ENCODE measurements around the gene ENOPH1. TPM values are rescaled to one million over a fixed set of nuclear protein-coding genes. Genes with fewer than 3 reads are reported as not detected.

The ENOPH1 gene
- total and polyA plus RNA-seq, 3 donors from 2014 or later: 13.9 to 20.8 (median 19.9) TPM

- no peak for DNase-seq
- Histone ChIP-seq H3K4me1 (no peaks in the 10 kb centered on the region), H3K9me3 (no peaks in the 10 kb centered on the region), H3K36me3 (ENCODE audit: low read depth, missing control alignments) (no peaks in the 10 kb centered on the region), H3K4me3 (no peak overlapping the region), H3K27me3 (no peaks in the 10 kb centered on the region), H3K27ac (no peak overlapping the region)
- TF ChIP-seq POLR2A (IDR thresholded peaks at IDR 0.05): no peak
- TF ChIP-seq, protein P1, sequence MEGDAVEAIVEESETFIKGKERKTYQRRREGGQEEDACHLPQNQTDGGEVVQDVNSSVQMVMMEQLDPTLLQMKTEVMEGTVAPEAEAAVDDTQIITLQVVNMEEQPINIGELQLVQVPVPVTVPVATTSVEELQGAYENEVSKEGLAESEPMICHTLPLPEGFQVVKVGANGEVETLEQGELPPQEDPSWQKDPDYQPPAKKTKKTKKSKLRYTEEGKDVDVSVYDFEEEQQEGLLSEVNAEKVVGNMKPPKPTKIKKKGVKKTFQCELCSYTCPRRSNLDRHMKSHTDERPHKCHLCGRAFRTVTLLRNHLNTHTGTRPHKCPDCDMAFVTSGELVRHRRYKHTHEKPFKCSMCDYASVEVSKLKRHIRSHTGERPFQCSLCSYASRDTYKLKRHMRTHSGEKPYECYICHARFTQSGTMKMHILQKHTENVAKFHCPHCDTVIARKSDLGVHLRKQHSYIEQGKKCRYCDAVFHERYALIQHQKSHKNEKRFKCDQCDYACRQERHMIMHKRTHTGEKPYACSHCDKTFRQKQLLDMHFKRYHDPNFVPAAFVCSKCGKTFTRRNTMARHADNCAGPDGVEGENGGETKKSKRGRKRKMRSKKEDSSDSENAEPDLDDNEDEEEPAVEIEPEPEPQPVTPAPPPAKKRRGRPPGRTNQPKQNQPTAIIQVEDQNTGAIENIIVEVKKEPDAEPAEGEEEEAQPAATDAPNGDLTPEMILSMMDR (IDR thresholded peaks at IDR 0.05): no peak
- WGBS, 2 donors: 76 to 85% methylated on average over 5 of the region's 5 CpGs
- intact Hi-C loops (cut with DNase I; ENCODE audit: low total_unique reads): no loop called here
Measured at GRCh38 chr4:82508806-82509428, 78.5 kb downstream of the ENOPH1 start.

- Histone ChIP-seq H3K36me3 (ENCODE audit: low read depth, missing control alignments) (no peaks in the 10 kb centered on the region), H3K4me1 (no peaks in the 10 kb centered on the region), H3K27ac (no peak overlapping the region), H3K9me3 (no peaks in the 10 kb centered on the region), H3K27me3 (no peaks in the 10 kb centered on the region), H3K4me3 (no peak overlapping the region)
- TF ChIP-seq POLR2A (IDR thresholded peaks at IDR 0.05): no peak
- TF ChIP-seq, protein P1 (IDR thresholded peaks at IDR 0.05): no peak
- intact Hi-C loops (cut with DNase I; ENCODE audit: low total_unique reads): no loop called here
- 88 to 96% methylated on average over 3 of the region's 3 CpGs for WGBS, 2 donors
- no peak for DNase-seq
Measured at GRCh38 chr4:82510216-82510615, 79.8 kb downstream of the ENOPH1 start.

Small RNA genes within 50 kb of the gene (small RNA-seq; reads per million reads assigned to genes)
- 0 to 0.18 reads per million in 2 donors for gene RF00150

Other genes with a start within 250 kb of the ENOPH1 start
- 100 to 1,000 TPM; 114 to 118 TPM for gene HNRNPD, start 56.6 kb upstream of the ENOPH1 start, total RNA-seq
- 221 TPM for gene HNRNPD, start 56.6 kb upstream of the ENOPH1 start, polyA plus RNA-seq (ENCODE audit: insufficient read depth, low read depth, low replicate concordance)
- gene HNRNPDL, start 128 bp upstream of the ENOPH1 start, total RNA-seq: 100 to 1,000 TPM; 203 to 218 TPM
- gene HNRNPDL, start 128 bp upstream of the ENOPH1 start, polyA plus RNA-seq (ENCODE audit: insufficient read depth, low read depth, low replicate concordance): 226 TPM
- gene TMEM150C, start 131.4 kb downstream of the ENOPH1 start, total RNA-seq: 10 to 100 TPM in 1 of 2 donors, 1 to 10 TPM in 1; 7.2 to 11.4 TPM
- 7.7 TPM for gene TMEM150C, start 131.4 kb downstream of the ENOPH1 start, polyA plus RNA-seq (ENCODE audit: insufficient read depth, low read depth, low replicate concordance)